Tibial artery (tissue), 4 donors: ENCODE data around the gene APCDD1.
"Not testable (repeated sequence)": the region's sequence is repeated elsewhere in the genome, so short reads cannot be mapped to it uniquely, and the experiment has no call there.

Experiments
- DNase-seq, 2 donors: peaks; one replicate each; pipeline ENCODE4 v3.0.0-alpha.2; 2019
- H3K27ac ChIP-seq, 2 donors: fragments of 200-600 bp; sonication (generic) in 1 of 2; 1 replicate in 1 of 2; 2 replicates in 1 of 2; pipeline ENCODE4 v1.5.1; 2018 to 2019; ENCODE audit warnings: mild to moderate bottlenecking in 1 of 2
- H3K27me3 ChIP-seq, 2 donors: fragments of 200-600 bp; sonication (generic) in 1 of 2; one replicate each; pipeline versions ENCODE4 v1.5.1 to v1.6.0; 2016 to 2019
- H3K36me3 ChIP-seq, 3 donors: fragments of 200-600 bp; sonication (generic) in 2 of 3; one replicate each; pipeline ENCODE4 v1.5.1; 2016 to 2019; ENCODE audit warnings: mild to moderate bottlenecking in 2 of 3
- H3K4me1 ChIP-seq, 4 donors: fragments of 200-600 bp; sonication (generic) in 2 of 4; 1 replicate in 3 of 4; 2 replicates in 1 of 4; pipeline ENCODE4 v1.5.1; 2016 to 2019
- H3K4me3 ChIP-seq, 2 donors: fragments of 200-600 bp; sonication (generic) in 1 of 2; 1 replicate in 1 of 2; 2 replicates in 1 of 2; pipeline ENCODE4 v1.5.1; 2018 to 2019; ENCODE audit warnings: mild to moderate bottlenecking in 2 of 2
- H3K9me3 ChIP-seq, 3 donors: fragments of 200-600 bp; sonication (generic) in 1 of 3; one replicate each; pipeline ENCODE4 v1.5.1; 2016 to 2019
- CTCF ChIP-seq, 2 experiments: fragments of 200-600 bp in 1 of 2; fragments of 450-650 bp in 1 of 2; IDR thresholded peaks; one replicate each; pipeline ENCODE4 v1.5.1; 2017 to 2019; ENCODE audit warnings: antibody characterized with exemption in 2 of 2, mild to moderate bottlenecking in 1 of 2, moderate library complexity in 1 of 2
- intact Hi-C: fragments of 100-400 bp; cut with DNase I; formaldehyde crosslinking; loops from one replicate; pipeline ENCODE4 v1.15.0; 2023; ENCODE audit warnings: low total_unique reads

The APCDD1 gene

DNA sequence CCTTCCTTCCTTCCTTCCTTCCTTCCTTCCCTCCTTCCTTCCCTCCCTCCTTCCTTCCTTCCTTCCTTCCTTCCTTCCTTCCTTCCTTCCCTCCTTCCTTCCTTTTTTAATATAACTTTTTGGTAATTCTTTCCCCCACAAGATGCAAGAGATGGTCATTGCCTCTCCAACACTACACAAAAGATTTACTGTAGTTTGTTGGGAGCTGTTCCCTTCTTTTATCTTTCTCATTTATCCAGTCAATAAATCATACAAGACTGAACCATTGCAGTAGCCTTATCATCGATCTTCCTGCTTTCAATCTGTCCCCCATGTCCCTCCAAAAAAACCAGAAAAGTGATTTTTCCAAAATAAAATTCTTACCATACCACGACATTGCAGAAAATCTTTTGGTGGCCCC, 8.2 kb downstream of the APCDD1 start:
- H3K9me3 ChIP-seq = no peaks in the 10 kb centered on the region
- H3K27me3 ChIP-seq = no peaks in the 10 kb centered on the region
- no peak overlapping the region for H3K27ac ChIP-seq
- no peak for DNase-seq
- intact Hi-C loops = no loop called here
- no peaks in the 10 kb centered on the region for H3K36me3 ChIP-seq
- no peaks in the 10 kb centered on the region for H3K4me1 ChIP-seq
- no peak overlapping the region for H3K4me3 ChIP-seq
- no peak for TF ChIP-seq CTCF (IDR thresholded peaks at IDR 0.05)

GRCh38 chr18:10463096-10463495, 8.7 kb downstream of the APCDD1 start:
- H3K27me3 ChIP-seq = no peaks in the 10 kb centered on the region
- no peaks in the 10 kb centered on the region for H3K4me1 ChIP-seq
- H3K36me3 ChIP-seq = peaks cover 0 to under 1% (median 0%) of the 10 kb centered on the region in 3 donors
- intact Hi-C loops = no loop called here
- no peak for TF ChIP-seq CTCF (IDR thresholded peaks at IDR 0.05)
- H3K9me3 ChIP-seq = no peaks in the 10 kb centered on the region
- no peak overlapping the region for H3K27ac ChIP-seq
- no peak for DNase-seq
- no peak overlapping the region for H3K4me3 ChIP-seq

- Histone ChIP-seq H3K4me1 (no peaks in the 10 kb centered on the region), H3K27ac (no peak overlapping the region), H3K9me3 (no peaks in the 10 kb centered on the region), H3K36me3 (peaks cover 0 to 7% (median 0%) of the 10 kb centered on the region in 3 donors), H3K27me3 (no peaks in the 10 kb centered on the region), H3K4me3 (no peak overlapping the region)
- intact Hi-C loops = no loop called here
- DNase-seq = no peak
- TF ChIP-seq CTCF (IDR thresholded peaks at IDR 0.05) = no peak
These were observed 9.3 kb downstream of the APCDD1 start for GRCh38 chr18:10463741-10464140.

DNA sequence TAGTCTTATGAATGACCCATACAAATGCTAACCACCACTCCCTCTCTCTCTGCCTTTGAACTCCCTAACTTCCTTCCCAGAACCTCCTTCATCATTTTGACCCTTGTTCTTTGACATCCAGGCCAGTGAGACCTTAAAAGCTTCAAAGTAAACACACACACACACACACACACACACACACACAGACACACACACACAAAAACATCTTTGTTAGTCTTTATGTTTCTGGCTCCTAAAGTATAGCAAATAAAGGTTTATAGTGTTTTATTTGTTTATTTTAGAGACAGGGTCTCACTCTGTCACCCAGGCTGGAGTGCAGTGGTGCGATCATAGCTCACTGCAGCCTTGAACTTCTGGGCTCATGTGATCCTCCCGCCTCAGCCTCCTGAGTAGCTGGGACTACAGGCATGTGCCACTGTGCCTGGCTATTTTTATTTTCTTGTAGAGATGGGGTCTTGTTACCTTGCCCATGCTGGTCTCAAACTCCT, 9.8 kb downstream of the APCDD1 start:
- DNase-seq, H3K4me3 ChIP-seq, H3K27ac ChIP-seq, H3K27me3 ChIP-seq, H3K4me1 ChIP-seq, intact Hi-C loops, H3K9me3 ChIP-seq: not testable (repeated sequence)
- peaks cover 0 to 12% (median 0%) of the 10 kb centered on the region in 3 donors for H3K36me3 ChIP-seq

GRCh38 chr18:10465174-10465939, 10.9 kb downstream of the APCDD1 start:
- H3K27ac ChIP-seq = no peak overlapping the region
- H3K9me3 ChIP-seq = no peaks in the 10 kb centered on the region
- no peaks in the 10 kb centered on the region for H3K4me1 ChIP-seq
- no peak for TF ChIP-seq CTCF (IDR thresholded peaks at IDR 0.05)
- no peak for DNase-seq
- H3K4me3 ChIP-seq = no peak overlapping the region
- intact Hi-C loops = no loop called here
- no peaks in the 10 kb centered on the region for H3K27me3 ChIP-seq
- H3K36me3 ChIP-seq = peaks cover 0 to 16% (median 0%) of the 10 kb centered on the region in 3 donors

DNA sequence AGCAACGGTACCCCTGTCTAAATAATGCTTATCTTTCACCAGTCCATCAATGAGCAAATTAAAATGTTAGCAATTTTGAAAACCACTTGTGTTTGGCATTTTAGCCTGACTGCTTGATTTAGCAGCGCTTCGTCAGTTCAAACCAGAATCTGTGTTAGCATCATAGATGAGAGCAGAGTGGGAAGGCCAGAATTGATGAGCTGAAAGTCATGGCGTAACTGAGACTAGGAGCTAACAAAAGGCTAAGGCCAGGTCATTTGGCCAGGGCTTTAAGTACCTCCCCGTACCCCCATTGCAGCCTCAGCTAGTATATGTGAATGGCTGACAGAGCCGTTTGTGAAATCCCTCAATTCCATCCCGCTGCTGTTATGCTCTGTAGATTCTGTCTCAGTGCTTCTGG, 16.0 kb downstream of the APCDD1 start:
- no peaks in the 10 kb centered on the region for H3K9me3 ChIP-seq
- no peak overlapping the region for H3K27ac ChIP-seq
- H3K4me1 ChIP-seq = peaks cover 0 to under 1% (median 0%) of the 10 kb centered on the region in 4 donors
- TF ChIP-seq CTCF (IDR thresholded peaks at IDR 0.05) = no peak
- no peak overlapping the region for H3K4me3 ChIP-seq
- no peaks in the 10 kb centered on the region for H3K27me3 ChIP-seq
- intact Hi-C loops = no loop called here
- no peak for DNase-seq
- H3K36me3 ChIP-seq = peaks cover 15 to 40% (median 17%) of the 10 kb centered on the region in 3 donors
